Measurements from ENCODE around the gene ZNF264. TPM values are rescaled to one million over a fixed set of nuclear protein-coding genes. Genes with fewer than 3 reads are reported as not detected.

Gene ZNF264
- 10.5 TPM for polyA plus RNA-seq (2013)

- ChIA-PET CTCF (no interaction called here), POLR2A (interaction anchor here (0.8 kb wide), 1 partner anchor 129 kb away, joined by 4 read pairs; the partner anchor contains the start of gene ZNF543)
- DNase-seq = peak; percentile 87 to 92 (median 91)
- Histone ChIP-seq H3K4me3 (ENCODE audit: control insufficient read depth in 1 of 7, extremely low read depth in 1 of 7, insufficient read depth in 4 of 7, low read depth in 2 of 7, low read length in 6 of 7) (peak within 1 kb of the TSS; percentile 68 to 95 (median 93)), H3K36me3 (ENCODE audit: control insufficient read depth in 4 of 4, insufficient read depth in 4 of 4, low read length in 3 of 4) (peaks cover 12 to 33% (median 27%) of the 10 kb centered on the region in 4 experiments), H3K27ac (ENCODE audit: insufficient read depth in 1 of 2, low read depth in 1 of 2, low read length in 2 of 2, poor library complexity in 1 of 2, severe bottlenecking in 2 of 2) (peak within 1 kb of the TSS; percentile 66 to 90), H3K4me1 (ENCODE audit: control extremely low read depth in 1 of 4, control insufficient read depth in 4 of 4, insufficient read depth in 4 of 4, low read length in 3 of 4) (peaks cover 7 to 27% (median 11%) of the 10 kb centered on the region in 4 experiments), H3K27me3 (replicated peaks in 2 of 5; ENCODE audit: control insufficient read depth in 4 of 5, insufficient read depth in 5 of 5, low read length in 4 of 5) (no peaks in the 10 kb centered on the region), H3K9me3 (ENCODE audit: control extremely low read depth in 1 of 5, control insufficient read depth in 4 of 5, insufficient read depth in 2 of 5, low read depth in 1 of 5, low read length in 4 of 5) (peaks cover 4 to 27% (median 23%) of the 10 kb centered on the region in 5 experiments)
- 2% methylated on average over 73 of the region's 81 CpGs for WGBS (ENCODE audit: insufficient coverage)
Observed at GRCh38 chr19:57191141-57192076, at the start of gene ZNF264. ZNF264 (plus strand) TSS chr19:57191500; CDS start chr19:57191914, 414 bp downstream.

- Histone ChIP-seq H3K27me3 (replicated peaks in 2 of 5; ENCODE audit: control insufficient read depth in 4 of 5, insufficient read depth in 5 of 5, low read length in 4 of 5) (no peaks in the 10 kb centered on the region), H3K9me3 (ENCODE audit: control extremely low read depth in 1 of 5, control insufficient read depth in 4 of 5, insufficient read depth in 2 of 5, low read depth in 1 of 5, low read length in 4 of 5) (peaks cover 0 to 23% (median 2%) of the 10 kb centered on the region in 5 experiments), H3K27ac (ENCODE audit: insufficient read depth in 1 of 2, low read depth in 1 of 2, low read length in 2 of 2, poor library complexity in 1 of 2, severe bottlenecking in 2 of 2) (no peak overlapping the region), H3K36me3 (ENCODE audit: control insufficient read depth in 4 of 4, insufficient read depth in 4 of 4, low read length in 3 of 4) (no peaks in the 10 kb centered on the region), H3K4me3 (ENCODE audit: control insufficient read depth in 1 of 7, extremely low read depth in 1 of 7, insufficient read depth in 4 of 7, low read depth in 2 of 7, low read length in 6 of 7) (no peak overlapping the region), H3K4me1 (ENCODE audit: control extremely low read depth in 1 of 4, control insufficient read depth in 4 of 4, insufficient read depth in 4 of 4, low read length in 3 of 4) (no peaks in the 10 kb centered on the region)
- DNase-seq = no peak
- POLR2A ChIA-PET = no interaction called here
- CTCF ChIA-PET = no interaction called here
- WGBS (ENCODE audit: insufficient coverage) = 94% methylated on average over 3 of the region's 4 CpGs
Observed at GRCh38 chr19:57141699-57142098, 49.6 kb upstream of the ZNF264 start.

GRCh38 chr19:57152921-57153320, 38.4 kb upstream of the ZNF264 start:
- no peak for DNase-seq
- ChIA-PET POLR2A (no interaction called here), CTCF (no interaction called here)
- Histone ChIP-seq H3K36me3 (ENCODE audit: control insufficient read depth in 4 of 4, insufficient read depth in 4 of 4, low read length in 3 of 4) (no peaks in the 10 kb centered on the region), H3K4me1 (ENCODE audit: control extremely low read depth in 1 of 4, control insufficient read depth in 4 of 4, insufficient read depth in 4 of 4, low read length in 3 of 4) (no peaks in the 10 kb centered on the region), H3K9me3 (ENCODE audit: control extremely low read depth in 1 of 5, control insufficient read depth in 4 of 5, insufficient read depth in 2 of 5, low read depth in 1 of 5, low read length in 4 of 5) (peaks cover 0 to 13% (median 2%) of the 10 kb centered on the region in 5 experiments), H3K27ac (ENCODE audit: insufficient read depth in 1 of 2, low read depth in 1 of 2, low read length in 2 of 2, poor library complexity in 1 of 2, severe bottlenecking in 2 of 2) (no peak overlapping the region), H3K4me3 (ENCODE audit: control insufficient read depth in 1 of 7, extremely low read depth in 1 of 7, insufficient read depth in 4 of 7, low read depth in 2 of 7, low read length in 6 of 7) (no peak overlapping the region), H3K27me3 (replicated peaks in 2 of 5; ENCODE audit: control insufficient read depth in 4 of 5, insufficient read depth in 5 of 5, low read length in 4 of 5) (no peaks in the 10 kb centered on the region)
- 84% methylated on average over 2 of the region's 5 CpGs for WGBS (ENCODE audit: insufficient coverage)

- Histone ChIP-seq H3K9me3 (ENCODE audit: control extremely low read depth in 1 of 5, control insufficient read depth in 4 of 5, insufficient read depth in 2 of 5, low read depth in 1 of 5, low read length in 4 of 5) (peaks cover 0 to 8% (median 4%) of the 10 kb centered on the region in 5 experiments), H3K27ac (ENCODE audit: insufficient read depth in 1 of 2, low read depth in 1 of 2, low read length in 2 of 2, poor library complexity in 1 of 2, severe bottlenecking in 2 of 2) (no peak overlapping the region), H3K4me1 (ENCODE audit: control extremely low read depth in 1 of 4, control insufficient read depth in 4 of 4, insufficient read depth in 4 of 4, low read length in 3 of 4) (no peaks in the 10 kb centered on the region), H3K4me3 (ENCODE audit: control insufficient read depth in 1 of 7, extremely low read depth in 1 of 7, insufficient read depth in 4 of 7, low read depth in 2 of 7, low read length in 6 of 7) (no peak overlapping the region), H3K27me3 (replicated peaks in 2 of 5; ENCODE audit: control insufficient read depth in 4 of 5, insufficient read depth in 5 of 5, low read length in 4 of 5) (peaks cover 0 to under 1% (median 0%) of the 10 kb centered on the region in 5 experiments), H3K36me3 (ENCODE audit: control insufficient read depth in 4 of 4, insufficient read depth in 4 of 4, low read length in 3 of 4) (no peaks in the 10 kb centered on the region)
- 100% methylated on average over 3 of the region's 5 CpGs for WGBS (ENCODE audit: insufficient coverage)
- POLR2A ChIA-PET = no interaction called here
- no peak for DNase-seq
- CTCF ChIA-PET = no interaction called here
Observed at GRCh38 chr19:57161985-57162539, 29.2 kb upstream of the ZNF264 start.

- Histone ChIP-seq H3K4me1 (ENCODE audit: control extremely low read depth in 1 of 4, control insufficient read depth in 4 of 4, insufficient read depth in 4 of 4, low read length in 3 of 4) (no peaks in the 10 kb centered on the region), H3K27ac (ENCODE audit: insufficient read depth in 1 of 2, low read depth in 1 of 2, low read length in 2 of 2, poor library complexity in 1 of 2, severe bottlenecking in 2 of 2) (no peak overlapping the region), H3K36me3 (ENCODE audit: control insufficient read depth in 4 of 4, insufficient read depth in 4 of 4, low read length in 3 of 4) (no peaks in the 10 kb centered on the region), H3K4me3 (ENCODE audit: control insufficient read depth in 1 of 7, extremely low read depth in 1 of 7, insufficient read depth in 4 of 7, low read depth in 2 of 7, low read length in 6 of 7) (no peak overlapping the region), H3K27me3 (replicated peaks in 2 of 5; ENCODE audit: control insufficient read depth in 4 of 5, insufficient read depth in 5 of 5, low read length in 4 of 5) (peaks cover 0 to 2% (median 0%) of the 10 kb centered on the region in 5 experiments), H3K9me3 (ENCODE audit: control extremely low read depth in 1 of 5, control insufficient read depth in 4 of 5, insufficient read depth in 2 of 5, low read depth in 1 of 5, low read length in 4 of 5) (peaks cover 0 to 2% (median under 1%) of the 10 kb centered on the region in 5 experiments)
- no peak for DNase-seq
- WGBS (ENCODE audit: insufficient coverage) = 69% methylated on average over 7 of the region's 7 CpGs
- POLR2A ChIA-PET = interaction anchor here (0.6 kb wide), 1 partner anchor 300 kb away, joined by 3 read pairs; no protein-coding TSS in a partner anchor
- CTCF ChIA-PET = no interaction called here
Observed at GRCh38 chr19:57165846-57166245, 25.5 kb upstream of the ZNF264 start.

GRCh38 chr19:57167385-57167784, 23.9 kb upstream of the ZNF264 start, which contains the start of gene DUXA:
DUXA (minus strand) TSS chr19:57167485; CDS start chr19:57167443, 42 bp downstream.
- CTCF ChIA-PET = no interaction called here
- WGBS (ENCODE audit: insufficient coverage) = 88% methylated on average over 6 of the region's 6 CpGs
- H3K4me3 ChIP-seq (ENCODE audit: control insufficient read depth in 1 of 7, extremely low read depth in 1 of 7, insufficient read depth in 4 of 7, low read depth in 2 of 7, low read length in 6 of 7) = no peak within 1 kb of the TSS
- H3K9me3 ChIP-seq (ENCODE audit: control extremely low read depth in 1 of 5, control insufficient read depth in 4 of 5, insufficient read depth in 2 of 5, low read depth in 1 of 5, low read length in 4 of 5) = peaks cover 0 to 2% (median 0%) of the 10 kb centered on the region in 5 experiments
- peaks cover 0 to 2% (median 0%) of the 10 kb centered on the region in 5 experiments for H3K27me3 ChIP-seq (replicated peaks in 2 of 5; ENCODE audit: control insufficient read depth in 4 of 5, insufficient read depth in 5 of 5, low read length in 4 of 5)
- DNase-seq = no peak
- no peaks in the 10 kb centered on the region for H3K36me3 ChIP-seq (ENCODE audit: control insufficient read depth in 4 of 4, insufficient read depth in 4 of 4, low read length in 3 of 4)
- H3K27ac ChIP-seq (ENCODE audit: insufficient read depth in 1 of 2, low read depth in 1 of 2, low read length in 2 of 2, poor library complexity in 1 of 2, severe bottlenecking in 2 of 2) = no peak within 1 kb of the TSS
- POLR2A ChIA-PET = no interaction called here
- H3K4me1 ChIP-seq (ENCODE audit: control extremely low read depth in 1 of 4, control insufficient read depth in 4 of 4, insufficient read depth in 4 of 4, low read length in 3 of 4) = peaks cover 3 to 6% (median 5%) of the 10 kb centered on the region in 4 experiments
